SK-N-SH treated with all-trans-retinoic acid at 6 μM for 48 hours (cell line): ENCODE measurements around the gene FHIT.

Experiments
- ARNTL ChIP-seq: fragments of 450-650 bp; formaldehyde crosslinking; IDR thresholded peaks from 2 replicates; pipeline ENCODE4 v1.5.0; 2020; ENCODE audit warnings: low read depth, mild to moderate bottlenecking, moderate library complexity, borderline replicate concordance
- CSDC2 ChIP-seq: fragments of 250-450 bp; sonication (Bioruptor Pico); IDR thresholded peaks from 2 replicates; pipeline ENCODE4 v1.5.0; 2020; ENCODE audit warnings: mild to moderate bottlenecking, moderate library complexity
- CSRNP3 ChIP-seq: fragments of 250-450 bp; sonication (Bioruptor Pico); IDR thresholded peaks from 2 replicates; pipeline ENCODE4 v1.5.1; 2021; ENCODE audit warnings: mild to moderate bottlenecking, moderate library complexity
- ESRRG ChIP-seq: fragments of 250-450 bp; sonication (Bioruptor Pico); IDR thresholded peaks from 2 replicates; pipeline ENCODE4 v1.6.1; 2021; ENCODE audit warnings: mild to moderate bottlenecking
- OSR1 ChIP-seq: fragments of 250-450 bp; sonication (Bioruptor Pico); IDR thresholded peaks from 2 replicates; pipeline ENCODE4 v1.8.0; 2022; ENCODE audit warnings: moderate library complexity, mild to moderate bottlenecking, inconsistent platforms
- PPARA ChIP-seq: fragments of 250-450 bp; sonication (Bioruptor Pico); IDR thresholded peaks from 2 replicates; pipeline ENCODE4 v1.5.0; 2020; ENCODE audit warnings: mild to moderate bottlenecking, borderline replicate concordance
- RARB ChIP-seq: fragments of 250-450 bp; sonication (Bioruptor Pico); IDR thresholded peaks from 2 replicates; pipeline ENCODE4 v1.8.0; 2021; ENCODE audit warnings: mild to moderate bottlenecking, moderate library complexity
- SNAI2 ChIP-seq: fragments of 250-450 bp; sonication (Bioruptor Pico); IDR thresholded peaks from 2 replicates; pipeline ENCODE4 v1.5.0; 2020; ENCODE audit warnings: mild to moderate bottlenecking, moderate library complexity
- TCF4 ChIP-seq: fragments of 250-450 bp; sonication (Bioruptor Pico); IDR thresholded peaks from 2 replicates; pipeline ENCODE4 v1.8.0; 2021; ENCODE audit warnings: mild to moderate bottlenecking, moderate library complexity, borderline replicate concordance
- ZFP3 ChIP-seq: fragments of 250-450 bp; sonication (Bioruptor Pico); IDR thresholded peaks from 2 replicates; pipeline ENCODE4 v1.5.0; 2020; ENCODE audit warnings: mild to moderate bottlenecking, moderate library complexity
- ZFP30 ChIP-seq: fragments of 450-650 bp; formaldehyde crosslinking; IDR thresholded peaks from 2 replicates; pipeline ENCODE4 v1.5.0; 2022; ENCODE audit warnings: mild to moderate bottlenecking, moderate library complexity
- ZNF70 ChIP-seq: fragments of 450-650 bp; formaldehyde crosslinking; IDR thresholded peaks from 2 replicates; pipeline ENCODE4 v1.5.0; 2020; ENCODE audit warnings: mild to moderate bottlenecking, moderate library complexity
- ZNF8 ChIP-seq: fragments of 450-650 bp; formaldehyde crosslinking; IDR thresholded peaks from 2 replicates; pipeline ENCODE4 v1.5.0; 2020; ENCODE audit warnings: mild to moderate bottlenecking, moderate library complexity
- TF ChIP-seq, protein P1 (sequence below): fragments of 250-450 bp; sonication (Bioruptor Pico); IDR thresholded peaks from 2 replicates; pipeline ENCODE4 v1.8.0; 2020; ENCODE audit warnings: mild to moderate bottlenecking, moderate library complexity, borderline replicate concordance

- TF ChIP-seq SNAI2 (CRISPR knock-in tag) (no peak), PPARA (CRISPR knock-in tag) (no peak), ARNTL (no peak), CSDC2 (CRISPR knock-in tag) (no peak), ZFP3 (CRISPR knock-in tag) (no peak), TCF4 (CRISPR knock-in tag) (no peak), CSRNP3 (CRISPR knock-in tag) (no peak), ZNF70 (CRISPR knock-in tag) (no peak), RARB (CRISPR knock-in tag) (no peak), ZNF8 (no peak), ESRRG (CRISPR knock-in tag) (no peak), OSR1 (CRISPR knock-in tag) (no peak), ZFP30 (CRISPR knock-in tag) (no peak)
- TF ChIP-seq, protein P1, sequence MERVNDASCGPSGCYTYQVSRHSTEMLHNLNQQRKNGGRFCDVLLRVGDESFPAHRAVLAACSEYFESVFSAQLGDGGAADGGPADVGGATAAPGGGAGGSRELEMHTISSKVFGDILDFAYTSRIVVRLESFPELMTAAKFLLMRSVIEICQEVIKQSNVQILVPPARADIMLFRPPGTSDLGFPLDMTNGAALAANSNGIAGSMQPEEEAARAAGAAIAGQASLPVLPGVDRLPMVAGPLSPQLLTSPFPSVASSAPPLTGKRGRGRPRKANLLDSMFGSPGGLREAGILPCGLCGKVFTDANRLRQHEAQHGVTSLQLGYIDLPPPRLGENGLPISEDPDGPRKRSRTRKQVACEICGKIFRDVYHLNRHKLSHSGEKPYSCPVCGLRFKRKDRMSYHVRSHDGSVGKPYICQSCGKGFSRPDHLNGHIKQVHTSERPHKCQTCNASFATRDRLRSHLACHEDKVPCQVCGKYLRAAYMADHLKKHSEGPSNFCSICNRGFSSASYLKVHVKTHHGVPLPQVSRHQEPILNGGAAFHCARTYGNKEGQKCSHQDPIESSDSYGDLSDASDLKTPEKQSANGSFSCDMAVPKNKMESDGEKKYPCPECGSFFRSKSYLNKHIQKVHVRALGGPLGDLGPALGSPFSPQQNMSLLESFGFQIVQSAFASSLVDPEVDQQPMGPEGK (CRISPR knock-in tag) = no peak
These were observed 805.8 kb downstream of the FHIT start for GRCh38 chr3:60445446-60445845.
